ENCODE results near the gene FGD2. TPM values are rescaled to one million over a fixed set of nuclear protein-coding genes. Genes with fewer than 3 reads are reported as not detected.
A peak's percentile ranks its signal among the peaks of the same experiment; 100 is the strongest.
"Not testable (repeated sequence)": the region's sequence is repeated elsewhere in the genome, so short reads cannot be mapped to it uniquely, and the experiment has no call there.

FGD2 gene
- total and polyA plus RNA-seq, 2 of the 8 experiments (the other 6 are each of a cell fraction or from before 2014, with no cell fraction given) = 0.12 to 0.32 TPM

DNA sequence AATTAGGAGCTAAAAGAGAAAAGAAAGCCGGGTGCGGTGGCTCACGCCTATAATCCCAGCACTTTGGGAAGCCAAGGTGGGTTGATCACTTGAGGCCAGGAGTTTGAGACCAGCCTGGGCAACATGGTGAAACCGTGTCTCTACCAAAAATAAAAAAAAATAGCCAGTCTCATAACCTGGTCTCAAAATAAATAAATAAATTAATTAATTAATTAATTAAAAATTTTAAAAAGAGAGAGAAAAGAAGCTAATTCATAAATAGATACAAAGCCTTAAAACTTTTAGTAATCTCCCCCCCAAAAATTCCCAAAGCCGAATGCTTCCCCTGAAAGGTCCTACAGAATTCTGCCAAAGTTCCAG, 53.5 kb downstream of the FGD2 start:
- 68% methylated on average over 5 of the region's 5 CpGs; no CpG with 5 or more reads in 1 of the 2 experiments for WGBS, 2 experiments (ENCODE audit: extremely low coverage in 1 of 2, insufficient coverage in 1 of 2, insufficient read length in 1 of 2, insufficient replicate concordance in 2 of 2, low coverage in 1 of 2, low lambda C conversion rate in 2 of 2, missing lambda C conversion rate in 1 of 2)
- not testable (repeated sequence) for DNase-seq (ENCODE audit: low read depth in 1 of 2, low spot score in 2 of 2); H3K36me3 ChIP-seq (ENCODE audit: control insufficient read depth in 2 of 4, insufficient read depth in 4 of 4, low read length in 3 of 4); H4K8ac ChIP-seq (ENCODE audit: extremely low read depth, insufficient read depth, low read length); H2BK12ac ChIP-seq (ENCODE audit: low read depth, low read length); H3K56ac ChIP-seq (replicated peaks; ENCODE audit: insufficient read length, low read depth, low read length); H3K23me2 ChIP-seq (ENCODE audit: low read depth, low read length); H3K18ac ChIP-seq (ENCODE audit: extremely low read depth, low read length); H3K9me3 ChIP-seq (ENCODE audit: insufficient read depth in 2 of 2, low read depth in 1 of 2, low read length in 1 of 2); H4K91ac ChIP-seq (replicated peaks; ENCODE audit: insufficient read length, low read length); H2AK5ac ChIP-seq (ENCODE audit: low read depth, low read length); H2AFZ ChIP-seq (ENCODE audit: low read length); H4K5ac ChIP-seq (ENCODE audit: insufficient read length, low read depth, low read length); H3K4ac ChIP-seq (replicated peaks; ENCODE audit: insufficient read length, low read depth, low read length); H2BK120ac ChIP-seq (replicated peaks; ENCODE audit: low read depth, low read length); H4K20me1 ChIP-seq (replicated peaks in 1 of 2; ENCODE audit: control insufficient read depth in 1 of 2, insufficient read depth in 2 of 2, low read length in 2 of 2); H3K79me1 ChIP-seq (ENCODE audit: low read depth, low read length); H2BK15ac ChIP-seq (ENCODE audit: low read length); FAIRE-seq; H3K27ac ChIP-seq (ENCODE audit: low read depth, low read length); H3K79me2 ChIP-seq (ENCODE audit: control insufficient read depth in 1 of 2, insufficient read depth in 2 of 2, low read length in 2 of 2); H3K14ac ChIP-seq (ENCODE audit: insufficient read length); H3K27me3 ChIP-seq (replicated peaks in 1 of 4; ENCODE audit: control insufficient read depth in 3 of 4, extremely low read depth in 1 of 4, insufficient read depth in 3 of 4, low read length in 3 of 4); H3K23ac ChIP-seq (ENCODE audit: insufficient read length); H3K9ac ChIP-seq (replicated peaks in 1 of 4; ENCODE audit: extremely low read depth in 1 of 4, low read depth in 3 of 4, low read length in 3 of 4); H2BK20ac ChIP-seq (ENCODE audit: low read length)
- Histone ChIP-seq H3K4me1 (replicated peaks in 1 of 4; ENCODE audit: control insufficient read depth in 3 of 4, insufficient read depth in 4 of 4, low read length in 3 of 4) (peaks cover 4 to 31% (median 22%) of the 10 kb centered on the region in 4 experiments), H3K4me2 (ENCODE audit: insufficient read depth in 1 of 2, low read depth in 2 of 2, low read length in 2 of 2) (peak overlapping the region; percentile 61 to 78; a peak in 2 of 4 replicates), H2BK5ac (ENCODE audit: low read depth, low read length) (0 out of 2 replicates have a peak overlapping the region, but pooled peaks have one; percentile 98), H3K4me3 (ENCODE audit: extremely low read depth in 1 of 4, insufficient read depth in 2 of 4, low read depth in 3 of 4, low read length in 4 of 4) (peak overlapping the region in 1 of 4 experiments; percentile 46; a peak in 1 of 8 replicates)
- ChIA-PET CTCF (ENCODE audit: partially characterized antibody) (interaction anchor here (0.6 to 29.2 kb wide), 25 partner anchors 8 to 955 kb away, joined by 3 to 635 read pairs (median 4); partner anchors contain the start of gene PIM1), POLR2A (ENCODE audit: partially characterized antibody) (interaction anchor here (0.7 to 11.1 kb wide), 10 partner anchors 11 to 113 kb away, joined by 3 to 82 read pairs (median 5); partner anchors contain the start of gene PIM1)

All from H1 (cell line).